ENCODE measurements around the gene LRP1-AS. TPM values are rescaled to one million over a fixed set of nuclear protein-coding genes. Genes with fewer than 3 reads are reported as not detected.

LRP1-AS gene
- total RNA-seq, 1 donor from 2014 or later, result not detected

- DNase-seq (peak; percentile 89), ATAC-seq (ENCODE audit: poor library complexity) (peak; percentile 87)
- intact Hi-C loops (cut with DNase I), result no loop called here
These were observed 2.0 kb upstream of the LRP1-AS start for GRCh38 chr12:57149245-57149900.

GRCh38 chr12:57148469-57149244, 1.2 kb upstream of the LRP1-AS start:
- intact Hi-C loops (cut with DNase I), result no loop called here
- ATAC-seq (ENCODE audit: poor library complexity), result peak; percentile 68
- DNase-seq, result peak; percentile 87

- no peak for ATAC-seq (ENCODE audit: poor library complexity)
- intact Hi-C loops (cut with DNase I), result no loop called here
- DNase-seq, result no peak
These were observed 1.3 kb downstream of the LRP1-AS start for GRCh38 chr12:57146092-57146491.

GRCh38 chr12:57145460-57146059, 1.9 kb downstream of the LRP1-AS start:
- DNase-seq (peak; percentile 39), ATAC-seq (ENCODE audit: poor library complexity) (no peak)
- intact Hi-C loops (cut with DNase I), result no loop called here

DNA sequence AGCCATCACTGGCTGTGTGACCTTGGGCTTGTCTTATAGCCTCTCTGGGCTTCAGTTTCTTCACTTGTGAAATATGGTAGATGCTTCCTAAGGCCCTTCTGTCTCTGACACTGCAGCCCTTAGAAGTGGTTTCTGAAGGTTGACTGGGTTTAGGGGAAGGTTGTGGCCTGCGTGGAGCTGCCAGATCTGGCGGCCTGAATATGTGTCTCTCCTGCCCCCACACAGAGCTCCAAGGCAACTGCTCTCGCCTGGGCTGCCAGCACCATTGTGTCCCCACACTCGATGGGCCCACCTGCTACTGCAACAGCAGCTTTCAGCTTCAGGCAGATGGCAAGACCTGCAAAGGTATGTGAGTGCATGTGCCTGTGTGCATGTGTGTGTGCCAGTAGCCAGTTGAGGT, 4.0 kb downstream of the LRP1-AS start:
- DNase-seq, result peak; percentile 37
- intact Hi-C loops (cut with DNase I), result no loop called here
- ATAC-seq (ENCODE audit: poor library complexity), result no peak

- intact Hi-C loops (cut with DNase I), result no loop called here
- ATAC-seq (ENCODE audit: poor library complexity) (no peak), DNase-seq (peak; percentile 26)
These were observed 4.7 kb downstream of the LRP1-AS start for GRCh38 chr12:57142727-57143126.

DNA sequence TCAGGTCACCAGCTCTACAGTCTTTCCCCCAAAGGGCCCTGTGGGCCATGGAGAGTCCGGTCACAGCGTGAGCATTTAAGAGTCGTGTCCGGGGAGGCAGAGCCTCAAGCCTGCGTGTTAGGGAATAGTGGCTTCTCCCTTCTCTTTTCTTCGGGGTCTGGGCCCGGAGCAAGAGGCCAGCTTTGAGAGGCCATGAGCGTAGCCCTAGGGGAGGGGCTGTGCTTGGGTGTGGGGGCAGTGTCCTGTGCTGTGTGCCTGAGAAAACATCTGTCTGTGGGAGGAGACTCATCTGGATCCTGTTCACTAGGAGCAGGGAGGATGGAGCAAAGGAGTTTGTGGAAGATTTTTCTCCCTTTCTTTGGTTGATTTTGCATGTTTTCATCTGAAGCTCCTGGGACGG, 5.3 kb downstream of the LRP1-AS start:
- intact Hi-C loops (cut with DNase I), result no loop called here
- ATAC-seq (ENCODE audit: poor library complexity) (peak; percentile 19), DNase-seq (peak; percentile 44)

GRCh38 chr12:57141249-57141648, 6.2 kb downstream of the LRP1-AS start:
- intact Hi-C loops (cut with DNase I), result no loop called here
- ATAC-seq (ENCODE audit: poor library complexity), result no peak
- DNase-seq, result peak; percentile 25

DNA sequence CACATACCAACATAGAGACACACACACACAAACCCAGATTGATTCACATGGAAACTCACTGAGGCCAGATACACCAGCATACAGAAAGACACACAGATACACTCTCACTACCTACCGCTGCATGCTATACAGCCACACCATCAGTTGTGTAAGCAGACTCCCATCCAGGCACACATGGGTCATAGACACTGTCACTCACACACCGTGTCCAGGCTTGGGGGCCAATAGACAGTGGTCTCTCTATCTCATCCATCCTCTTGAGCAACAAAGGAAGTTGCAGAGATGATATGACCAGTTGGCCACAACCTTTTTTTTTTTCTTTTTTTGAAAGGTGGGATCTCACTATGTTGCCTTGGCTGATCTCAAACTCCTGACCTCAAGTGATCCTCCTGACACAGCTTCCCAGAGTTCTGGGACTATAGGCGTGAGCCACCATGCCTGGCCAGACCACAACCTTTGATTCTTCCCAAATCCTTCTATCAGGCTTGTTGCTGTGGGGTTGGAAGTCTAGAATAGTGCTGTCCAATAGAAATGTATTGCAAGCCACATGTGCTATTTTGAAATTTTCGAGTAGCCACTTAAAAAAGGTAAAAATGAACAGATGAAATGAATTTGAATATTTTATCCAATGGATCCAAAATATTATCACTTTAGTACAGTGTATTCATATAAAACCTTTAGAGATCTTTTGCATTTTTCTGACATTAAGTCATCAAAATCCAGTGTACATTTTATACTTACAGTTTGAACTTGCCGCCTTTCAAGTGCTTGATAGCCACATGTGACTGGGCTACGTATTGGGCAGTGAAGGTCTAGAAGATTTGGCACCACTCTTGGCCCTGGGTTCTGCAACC, 7.4 kb downstream of the LRP1-AS start:
- intact Hi-C loops (cut with DNase I), result no loop called here
- no peak for DNase-seq
- ATAC-seq (ENCODE audit: poor library complexity), result no peak

- intact Hi-C loops (cut with DNase I), result no loop called here
- DNase-seq (peak; percentile 94), ATAC-seq (ENCODE audit: poor library complexity) (peak; percentile 70)
These were observed 8.7 kb downstream of the LRP1-AS start for GRCh38 chr12:57138526-57139272.

GRCh38 chr12:57135527-57136326, 11.7 kb downstream of the LRP1-AS start:
- DNase-seq (peak; percentile 83), ATAC-seq (ENCODE audit: poor library complexity) (peak; percentile 40)
- intact Hi-C loops (cut with DNase I), result no loop called here

DNA sequence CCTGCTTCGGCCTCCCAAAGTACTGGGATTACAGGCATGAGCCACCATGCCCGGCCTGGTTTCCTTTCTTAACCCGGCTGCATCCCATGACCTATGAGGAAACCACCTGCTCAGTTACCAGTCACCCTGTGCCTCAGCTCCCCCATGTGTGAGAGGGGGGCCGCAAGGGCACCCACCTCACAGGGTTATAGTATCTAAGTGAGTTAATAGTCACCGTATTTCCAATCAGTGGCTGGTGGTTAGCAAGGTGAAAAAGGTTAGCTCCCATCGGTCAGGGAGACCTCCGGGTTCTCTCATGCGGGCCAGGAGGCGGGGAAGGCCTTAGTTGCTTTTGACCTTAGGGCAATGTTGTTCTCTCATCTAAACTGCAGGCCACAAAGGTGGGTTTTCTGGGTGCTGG, 12.5 kb downstream of the LRP1-AS start:
- intact Hi-C loops (cut with DNase I), result no loop called here
- ATAC-seq (ENCODE audit: poor library complexity), result no peak

DNA sequence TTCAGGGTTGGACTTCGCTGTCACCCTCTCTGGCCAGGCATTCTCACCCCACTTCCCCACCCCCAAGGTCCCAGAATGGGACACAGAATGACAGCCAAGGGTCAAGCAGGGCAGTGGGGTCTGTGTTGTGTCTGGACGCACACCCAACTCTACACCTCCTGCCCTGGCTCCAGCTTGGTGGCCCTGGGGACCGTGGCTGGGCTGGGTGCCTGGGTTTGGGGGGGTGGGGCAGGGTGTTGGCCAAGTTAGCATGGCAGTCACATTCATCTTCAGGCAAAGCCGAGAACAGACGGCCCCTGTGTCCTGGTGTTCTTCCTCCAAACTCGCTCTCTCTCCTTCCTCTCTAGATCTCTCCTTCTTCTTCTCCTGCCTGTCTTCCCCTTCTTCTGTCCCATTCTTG, 13.5 kb downstream of the LRP1-AS start:
- DNase-seq (peak; percentile 78), ATAC-seq (ENCODE audit: poor library complexity) (peak; percentile 63)
- intact Hi-C loops (cut with DNase I), result no loop called here

More for the DNA sequence above, 12.5 kb downstream of the LRP1-AS start:
- DNase-seq, result peak; percentile 35

GRCh38 chr12:57133013-57133569, 14.3 kb downstream of the LRP1-AS start:
- intact Hi-C loops (cut with DNase I), result no loop called here
- DNase-seq (peak; percentile 30), ATAC-seq (ENCODE audit: poor library complexity) (no peak)

DNA sequence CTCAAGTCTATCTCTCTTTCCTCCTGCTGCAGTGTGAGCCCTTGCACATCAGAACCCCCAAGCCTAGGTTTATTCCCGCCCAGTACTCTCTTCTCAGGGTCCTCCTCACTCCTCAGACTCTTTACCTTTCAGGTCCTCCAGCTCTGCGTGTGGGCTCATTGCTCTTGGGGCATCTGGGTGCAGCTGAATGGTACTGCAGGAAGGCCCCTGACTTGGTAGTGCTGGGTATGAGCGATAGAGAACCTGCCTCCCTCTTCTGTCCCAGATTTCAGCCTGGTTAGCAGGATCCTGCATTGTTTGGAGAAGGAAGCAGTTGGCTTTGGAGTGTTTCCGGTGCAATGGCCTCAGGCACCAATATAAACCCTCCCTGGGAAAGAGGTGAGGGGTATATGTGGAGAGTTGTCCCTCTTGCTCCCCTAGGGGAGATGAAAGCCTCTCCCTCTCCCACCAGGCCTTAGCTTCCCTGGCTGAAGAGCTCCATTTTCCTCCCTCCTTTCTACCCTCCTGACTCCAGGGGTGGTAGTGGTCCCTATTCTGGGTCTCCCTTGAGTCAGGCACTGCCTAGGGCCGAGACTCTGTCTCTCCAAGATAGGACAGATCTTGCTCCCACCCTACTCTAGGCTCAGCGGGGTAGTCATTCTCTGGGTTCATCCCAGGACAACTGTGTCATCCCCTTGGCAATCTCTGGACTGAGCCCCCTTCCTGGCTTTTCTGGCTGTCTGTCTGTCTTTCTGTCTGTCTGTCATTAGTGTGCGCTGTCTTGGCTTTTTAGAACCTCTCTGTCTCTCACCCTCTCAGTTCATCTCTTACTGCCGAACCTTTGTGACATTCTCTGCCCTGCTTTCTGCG, 15.3 kb downstream of the LRP1-AS start:
- no peak for ATAC-seq (ENCODE audit: poor library complexity)
- intact Hi-C loops (cut with DNase I), result no loop called here

GRCh38 chr12:57130941-57131340, 16.5 kb downstream of the LRP1-AS start:
- ATAC-seq (ENCODE audit: poor library complexity) (no peak), DNase-seq (no peak)
- intact Hi-C loops (cut with DNase I), result no loop called here

More for the DNA sequence above, 15.3 kb downstream of the LRP1-AS start:
- peak; percentile 22 for DNase-seq
